ENCODE data around the gene SLC23A2. TPM values are rescaled to one million over a fixed set of nuclear protein-coding genes. Genes with fewer than 3 reads are reported as not detected.

The SLC23A2 gene
- total RNA-seq, 1 experiment from 2014 or later = 16.3 TPM

- ChIA-PET CTCF (no interaction called here), POLR2A (no interaction called here), RAD21 (ENCODE audit: low non-redundant PET in 1 of 2, low total read pairs in 2 of 2, uncharacterized antibody in 2 of 2, unreplicated experiment in 2 of 2) (no interaction called here)
- peaks cover 2 to 6% of the 10 kb centered on the region in 2 experiments; a peak in 1 of 4 replicates for H3K4me1 ChIP-seq (ENCODE audit: control insufficient read depth in 1 of 2, insufficient read depth in 2 of 2, low read length in 2 of 2)
- no peak overlapping the region for H3K4me2 ChIP-seq (ENCODE audit: low read length)
- DNase-seq (ENCODE audit: low read depth, low spot score) (no peak), ATAC-seq (no peak)
- H3K27ac ChIP-seq (ENCODE audit: low read depth, low read length) = no peak overlapping the region
- no peaks in the 10 kb centered on the region for H3K79me2 ChIP-seq (ENCODE audit: insufficient read depth, low read length)
- H3K9ac ChIP-seq (ENCODE audit: low read length) = no peak overlapping the region
- no peaks in the 10 kb centered on the region for H3K27me3 ChIP-seq (ENCODE audit: insufficient read depth, low read length)
- H3K9me3 ChIP-seq (ENCODE audit: control insufficient read depth in 1 of 2, insufficient read depth in 1 of 2, low read depth in 1 of 2, low read length in 2 of 2) = no peaks in the 10 kb centered on the region
- no peaks in the 10 kb centered on the region for H3K36me3 ChIP-seq (ENCODE audit: control insufficient read depth in 1 of 2, insufficient read depth in 2 of 2, low read length in 2 of 2)
- H2AFZ ChIP-seq (ENCODE audit: low read depth, low read length, poor library complexity, severe bottlenecking) = no peak overlapping the region
- H3K9me2 ChIP-seq (ENCODE audit: insufficient read depth) = no peaks in the 10 kb centered on the region
- no peak overlapping the region for H3K4me3 ChIP-seq (replicated peaks in 1 of 2; ENCODE audit: low read depth in 1 of 2, low read length in 2 of 2)
- TF ChIP-seq POLR2AphosphoS5 (IDR thresholded peaks at IDR 0.05; ENCODE audit: low read depth, low read length) (no peak), REST (IDR thresholded peaks at IDR 0.05; ENCODE audit: low read depth) (no peak), SRF (IDR thresholded peaks at IDR 0.05; ENCODE audit: low read depth) (no peak), SIN3A (IDR thresholded peaks at IDR 0.05; ENCODE audit: low read depth) (no peak), EGR1 (IDR thresholded peaks at IDR 0.05; ENCODE audit: low read depth) (no peak)
- intact Hi-C loops (cut with micrococcal nuclease) = no loop called here
- no peaks in the 10 kb centered on the region for H4K20me1 ChIP-seq (ENCODE audit: insufficient read depth)
- BruUV-seq (replicated peaks) = no TSS peak
These were observed 187.2 kb downstream of the SLC23A2 start for GRCh38 chr20:4813863-4814695.
